ENCODE measurements around the gene GRAMD1B.

DNA sequence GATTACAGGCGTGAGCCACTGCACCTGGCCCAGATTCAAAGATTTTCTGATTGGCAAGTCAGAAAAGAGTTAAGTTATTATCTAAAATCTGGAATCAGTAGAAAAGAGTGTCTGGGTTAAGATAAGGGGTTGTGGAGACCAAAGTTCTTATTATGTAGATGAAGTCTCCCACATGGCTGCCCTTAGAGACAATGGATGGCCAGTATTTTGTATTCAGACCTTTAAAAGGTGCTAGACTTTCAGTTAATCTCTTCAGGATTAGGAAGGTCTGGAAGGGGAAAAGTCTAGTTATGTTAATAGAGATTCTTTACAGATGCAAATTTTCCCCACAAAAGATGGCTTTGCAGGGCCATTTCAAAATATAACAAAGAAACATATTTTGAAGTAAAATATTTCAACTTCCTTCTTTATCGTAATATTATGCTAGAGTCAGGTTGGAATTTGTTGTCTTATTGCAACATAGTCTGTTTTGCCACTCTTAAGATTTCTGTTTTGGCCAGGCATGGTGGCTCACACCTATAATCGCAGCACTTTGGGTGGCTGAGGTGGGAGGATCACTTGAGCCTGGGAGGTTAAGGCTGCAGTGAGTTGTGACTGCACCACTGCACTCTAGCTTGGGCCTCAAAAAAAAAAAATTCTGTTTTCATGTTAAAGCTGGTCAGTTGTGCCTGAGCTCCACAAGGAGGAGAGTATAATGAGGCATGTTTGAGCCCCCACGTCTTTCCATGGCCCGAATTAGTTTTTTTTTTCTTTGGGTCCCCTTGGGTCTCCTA is 14.0 kb downstream of the GRAMD1B start:
- TF ChIP-seq, protein P1, sequence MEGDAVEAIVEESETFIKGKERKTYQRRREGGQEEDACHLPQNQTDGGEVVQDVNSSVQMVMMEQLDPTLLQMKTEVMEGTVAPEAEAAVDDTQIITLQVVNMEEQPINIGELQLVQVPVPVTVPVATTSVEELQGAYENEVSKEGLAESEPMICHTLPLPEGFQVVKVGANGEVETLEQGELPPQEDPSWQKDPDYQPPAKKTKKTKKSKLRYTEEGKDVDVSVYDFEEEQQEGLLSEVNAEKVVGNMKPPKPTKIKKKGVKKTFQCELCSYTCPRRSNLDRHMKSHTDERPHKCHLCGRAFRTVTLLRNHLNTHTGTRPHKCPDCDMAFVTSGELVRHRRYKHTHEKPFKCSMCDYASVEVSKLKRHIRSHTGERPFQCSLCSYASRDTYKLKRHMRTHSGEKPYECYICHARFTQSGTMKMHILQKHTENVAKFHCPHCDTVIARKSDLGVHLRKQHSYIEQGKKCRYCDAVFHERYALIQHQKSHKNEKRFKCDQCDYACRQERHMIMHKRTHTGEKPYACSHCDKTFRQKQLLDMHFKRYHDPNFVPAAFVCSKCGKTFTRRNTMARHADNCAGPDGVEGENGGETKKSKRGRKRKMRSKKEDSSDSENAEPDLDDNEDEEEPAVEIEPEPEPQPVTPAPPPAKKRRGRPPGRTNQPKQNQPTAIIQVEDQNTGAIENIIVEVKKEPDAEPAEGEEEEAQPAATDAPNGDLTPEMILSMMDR (IDR thresholded peaks at IDR 0.05; ENCODE audit: poor library complexity): no peak
- no peak for TF ChIP-seq EZH2 (IDR thresholded peaks at IDR 0.05; ENCODE audit: borderline replicate concordance)
